Esophagus mucosa (tissue), 1 donor: ENCODE data around the gene FSTL4. TPM values are rescaled to one million over a fixed set of nuclear protein-coding genes. Genes with fewer than 3 reads are reported as not detected.

ENCODE experiments used
- ATAC-seq: fragments of 200-7000 bp; cut with Tn5 transposase; one replicate; pipeline ENCODE4 v1.9.1; 2020
- total RNA-seq: library from RNA; stranded (reverse); gene quantifications from one replicate; pipeline ENCODE4 v1.2.4, GENCODE V29; 2023
- donor health status: DM: yes; HTN: yes; CAD: no.

Gene FSTL4
- total RNA-seq, 1 donor from 2014 or later: 2.8 TPM

DNA sequence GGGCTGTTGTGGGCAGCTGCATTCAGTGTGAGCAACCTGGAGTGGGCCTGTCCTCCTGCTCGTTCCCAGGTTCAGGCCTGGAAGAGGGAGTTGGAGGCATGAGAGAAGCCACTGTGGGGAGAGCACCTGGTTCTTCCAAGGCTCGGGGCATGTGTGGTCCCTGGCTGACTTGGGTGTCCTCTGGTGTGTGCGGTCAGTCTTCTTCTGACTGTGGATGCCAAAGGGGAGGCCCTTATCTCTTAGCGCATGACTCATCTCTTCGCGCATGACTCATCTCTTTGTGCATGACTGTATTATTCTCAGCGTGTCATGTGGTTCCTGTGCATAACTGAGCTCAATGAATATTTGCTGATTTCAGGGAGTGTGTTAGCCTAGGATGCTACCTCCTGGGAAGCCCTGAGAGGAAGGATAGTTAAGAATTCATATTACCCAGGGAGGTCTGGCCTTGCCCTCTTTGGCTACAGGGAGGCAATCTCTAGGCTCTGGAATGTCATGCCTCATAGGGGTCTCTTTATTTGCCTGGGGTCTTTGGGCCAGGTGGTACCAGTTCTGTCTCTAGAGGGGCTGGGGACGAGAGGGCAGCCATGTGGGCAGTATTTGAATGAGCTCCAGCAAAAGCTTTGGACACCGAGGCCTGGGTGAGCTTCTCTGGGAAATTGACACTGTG, 371.8 kb downstream of the FSTL4 start:
- peak; percentile 89 for ATAC-seq

DNA sequence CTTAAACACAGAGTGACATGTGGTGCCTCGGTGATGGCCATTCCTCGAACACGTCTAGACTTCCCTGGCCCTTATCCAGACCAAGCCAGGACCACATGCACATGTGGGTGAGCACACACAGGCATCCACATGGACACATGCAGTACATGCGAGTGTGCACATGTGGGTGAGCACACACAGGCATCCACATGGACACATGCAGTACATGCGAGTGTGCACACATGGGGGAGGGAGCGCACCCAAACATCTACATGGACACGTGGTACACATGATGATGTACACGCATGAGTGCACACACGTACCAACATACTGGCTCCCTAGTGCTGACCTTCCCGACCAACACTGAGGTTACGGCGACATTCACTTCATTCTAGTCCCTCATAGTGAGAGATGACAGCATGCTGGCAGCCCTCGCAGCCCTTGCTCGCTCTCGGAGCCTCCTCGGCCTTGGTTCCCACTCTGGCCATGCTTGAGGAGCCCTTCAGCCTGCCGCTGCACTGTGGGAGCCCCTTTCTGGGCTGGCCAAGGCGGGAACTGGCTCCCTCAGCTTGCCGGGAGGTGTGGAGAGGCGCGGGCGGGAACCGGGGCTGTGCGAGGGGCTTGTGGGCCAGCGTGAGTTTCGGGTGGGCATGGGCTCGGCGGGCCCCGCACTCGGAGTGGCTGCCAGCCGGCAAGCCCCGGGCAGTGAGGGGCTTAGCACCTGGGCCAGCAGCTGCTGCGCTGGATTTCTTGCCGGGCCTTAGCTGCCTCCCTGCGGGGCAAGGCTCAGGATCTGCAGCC, 373.7 kb downstream of the FSTL4 start:
- no peak for ATAC-seq

DNA sequence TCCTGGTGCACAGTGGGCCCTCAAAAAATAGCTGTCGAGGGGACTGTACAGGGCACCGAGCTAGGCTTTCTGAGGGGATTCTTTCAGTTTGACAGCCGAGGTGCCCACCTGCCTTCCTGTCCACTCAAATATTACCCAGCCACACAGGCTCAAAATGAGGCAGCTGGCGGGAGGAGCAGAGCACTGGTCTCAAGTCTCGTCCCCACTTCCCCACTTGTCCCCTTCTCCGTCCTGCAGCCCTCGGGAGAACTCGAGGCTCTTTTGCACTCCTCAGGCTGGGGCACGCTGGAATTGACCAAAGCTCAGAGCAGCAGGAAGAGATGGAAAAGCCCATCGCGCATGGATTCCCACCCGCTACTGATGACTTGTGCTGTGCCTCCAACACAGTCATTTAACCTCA, 375.4 kb downstream of the FSTL4 start:
- no peak for ATAC-seq

- ATAC-seq: no peak
Observed at GRCh38 chr5:133236541-133236951, 375.8 kb downstream of the FSTL4 start.

DNA sequence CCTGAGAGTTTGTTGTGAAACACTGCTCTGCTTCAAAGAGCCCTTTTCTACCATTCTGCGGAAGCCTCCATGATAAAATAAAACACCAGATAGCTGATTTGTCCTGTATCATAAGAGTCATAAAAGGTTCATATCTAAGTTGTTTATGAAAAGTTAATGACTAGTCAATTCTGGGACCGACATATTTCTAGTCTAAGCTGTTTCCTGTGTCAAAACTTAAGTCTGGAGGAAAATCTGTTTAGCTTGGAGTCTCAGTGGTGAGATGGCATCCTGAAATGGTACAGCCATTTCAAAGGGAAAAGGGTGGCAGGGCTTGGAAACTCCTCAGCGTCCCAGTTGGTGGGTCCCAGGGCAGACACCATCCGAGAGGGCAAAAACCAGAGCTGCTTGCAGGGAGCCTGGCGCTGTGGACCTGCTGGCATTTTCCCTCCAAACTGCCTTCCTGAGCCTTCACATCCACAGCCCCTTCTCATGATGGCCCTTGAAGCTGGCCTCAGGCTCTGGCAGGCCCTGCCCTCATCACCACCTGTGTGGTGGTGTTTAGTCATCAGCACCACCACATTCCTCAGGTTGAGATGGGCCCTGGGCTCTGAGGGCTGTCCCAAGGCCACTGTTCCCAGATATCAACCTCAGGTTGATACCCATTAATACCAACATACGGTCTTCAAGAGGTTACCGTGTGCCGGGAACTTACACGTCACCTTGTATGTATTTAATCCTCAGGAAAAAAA, 376.5 kb downstream of the FSTL4 start:
- ATAC-seq: no peak

DNA sequence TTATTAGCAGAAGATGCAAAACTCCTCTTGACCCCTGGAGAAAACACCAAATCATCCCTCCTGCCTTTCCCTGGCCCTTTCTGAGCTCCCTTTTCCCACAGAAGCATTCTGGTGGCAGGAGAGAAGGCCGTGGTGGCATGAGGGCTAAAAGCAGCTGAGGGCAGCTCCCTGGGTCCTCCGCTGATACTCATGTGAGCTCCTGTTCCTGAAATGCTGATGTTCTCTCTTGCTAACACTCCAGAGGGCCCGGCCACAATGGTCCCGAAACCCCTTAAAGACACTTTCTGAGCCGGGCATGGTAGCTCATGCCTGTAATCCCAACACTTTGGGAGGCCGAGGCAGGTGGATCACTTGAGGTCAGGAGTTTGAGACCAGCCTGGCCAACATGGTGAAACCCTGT, 377.4 kb downstream of the FSTL4 start:
- ATAC-seq: no peak

DNA sequence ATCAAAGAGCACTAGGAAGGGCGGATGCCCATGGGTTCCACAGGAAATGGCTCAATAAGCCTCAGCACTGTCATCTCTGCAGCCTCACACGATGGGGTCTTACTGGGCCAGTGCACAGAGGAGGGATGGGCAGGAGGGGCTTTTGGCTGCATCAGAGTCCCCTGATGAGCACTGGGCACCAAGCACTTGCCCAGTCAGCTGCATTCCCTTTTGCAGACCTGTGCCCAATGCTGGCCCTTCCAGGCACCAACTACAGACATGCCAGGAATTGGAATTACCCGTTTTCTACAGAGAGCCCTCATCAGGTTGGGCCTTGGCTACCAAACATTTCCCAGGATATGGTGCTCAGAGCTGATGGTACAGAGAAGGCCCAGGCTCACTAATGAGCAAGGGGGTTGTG, 378.1 kb downstream of the FSTL4 start:
- ATAC-seq: no peak

- no peak for ATAC-seq
Observed at GRCh38 chr5:133233616-133234015, 378.7 kb downstream of the FSTL4 start.

GRCh38 chr5:133232911-133233310, 379.4 kb downstream of the FSTL4 start:
- no peak for ATAC-seq

GRCh38 chr5:133232435-133232834, 379.9 kb downstream of the FSTL4 start:
- no peak for ATAC-seq

GRCh38 chr5:133232011-133232410, 380.3 kb downstream of the FSTL4 start:
- peak; percentile 52 for ATAC-seq

DNA sequence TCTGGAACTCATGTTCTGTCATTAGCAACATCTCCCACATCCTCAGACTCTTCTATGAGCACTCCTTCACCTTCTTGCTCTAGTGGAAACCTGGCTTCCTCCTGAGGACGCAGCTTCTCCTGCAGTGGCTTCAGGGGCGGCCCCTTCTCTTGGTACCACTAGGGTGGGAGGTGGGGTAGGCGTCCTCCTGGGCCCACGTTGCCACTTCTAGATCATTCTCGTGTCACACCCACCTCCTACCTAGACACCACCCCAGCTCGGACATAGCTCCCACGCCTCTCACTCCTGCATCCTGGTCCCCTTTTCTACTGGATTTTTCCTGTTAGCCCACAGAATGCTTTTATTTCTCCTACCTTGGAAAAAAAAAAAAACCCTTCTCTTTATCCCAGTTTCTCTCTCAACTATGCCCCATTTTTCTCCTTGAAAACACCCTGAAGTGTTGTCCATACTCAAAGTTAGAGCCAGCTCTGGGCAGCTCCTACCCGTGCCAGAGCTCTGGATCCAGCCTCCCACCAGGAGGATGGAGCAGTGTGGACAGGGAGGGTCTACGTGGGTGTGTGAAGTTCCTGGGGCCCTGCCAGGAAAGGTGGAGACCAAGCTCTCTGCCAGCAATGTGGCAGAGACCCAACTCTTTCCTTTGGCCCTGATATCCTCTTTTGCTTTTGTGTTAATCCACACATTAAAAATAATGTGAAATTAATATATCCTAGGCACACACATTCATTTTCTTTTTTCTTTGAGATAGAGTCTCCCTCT, 381.3 kb downstream of the FSTL4 start:
- ATAC-seq: no peak

GRCh38 chr5:133229931-133230664, 382.2 kb downstream of the FSTL4 start:
- peak; percentile 57 for ATAC-seq

DNA sequence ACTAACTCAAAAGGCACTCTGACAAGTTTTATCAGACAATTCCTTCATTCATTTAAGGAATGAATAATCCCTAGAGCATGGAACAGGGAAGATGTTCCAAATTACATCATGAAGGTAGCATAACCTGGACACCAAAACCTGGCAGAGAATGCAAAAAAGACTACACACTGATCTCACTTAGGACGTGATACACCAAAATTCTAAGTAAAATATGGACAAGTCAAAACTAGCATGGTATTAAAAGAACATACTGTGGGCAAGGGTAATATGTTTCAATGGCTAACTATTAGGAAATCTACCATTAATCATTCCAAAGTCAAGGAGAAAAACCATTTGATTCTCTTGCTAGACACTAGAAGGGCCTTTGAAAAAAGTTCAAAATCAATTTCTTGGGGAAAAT, 384.0 kb downstream of the FSTL4 start:
- peak; percentile 31 for ATAC-seq

- ATAC-seq: no peak
Observed at GRCh38 chr5:133227897-133228296, 384.4 kb downstream of the FSTL4 start.

- no peak for ATAC-seq
Observed at GRCh38 chr5:133227082-133227481, 385.3 kb downstream of the FSTL4 start.

DNA sequence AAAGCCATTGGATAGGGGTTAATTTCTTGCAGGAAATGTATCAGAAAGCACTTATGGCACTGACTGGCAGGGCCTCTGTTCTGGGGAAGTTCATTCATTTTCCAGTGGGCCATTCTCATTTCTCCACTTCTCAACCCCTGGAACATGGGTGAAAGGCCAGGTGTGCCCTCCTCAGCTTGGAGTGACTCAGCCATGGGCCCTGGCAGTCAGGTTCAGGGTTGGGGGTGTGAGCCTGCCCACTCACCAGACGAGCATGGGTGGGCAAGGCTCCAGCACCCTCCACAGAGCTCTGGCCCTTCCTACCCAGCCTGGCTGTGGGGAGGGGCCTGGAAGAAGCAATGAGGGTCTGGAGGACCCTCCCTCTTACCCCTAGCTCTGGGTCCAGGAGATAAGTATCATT, 386.2 kb downstream of the FSTL4 start:
- ATAC-seq: no peak

DNA sequence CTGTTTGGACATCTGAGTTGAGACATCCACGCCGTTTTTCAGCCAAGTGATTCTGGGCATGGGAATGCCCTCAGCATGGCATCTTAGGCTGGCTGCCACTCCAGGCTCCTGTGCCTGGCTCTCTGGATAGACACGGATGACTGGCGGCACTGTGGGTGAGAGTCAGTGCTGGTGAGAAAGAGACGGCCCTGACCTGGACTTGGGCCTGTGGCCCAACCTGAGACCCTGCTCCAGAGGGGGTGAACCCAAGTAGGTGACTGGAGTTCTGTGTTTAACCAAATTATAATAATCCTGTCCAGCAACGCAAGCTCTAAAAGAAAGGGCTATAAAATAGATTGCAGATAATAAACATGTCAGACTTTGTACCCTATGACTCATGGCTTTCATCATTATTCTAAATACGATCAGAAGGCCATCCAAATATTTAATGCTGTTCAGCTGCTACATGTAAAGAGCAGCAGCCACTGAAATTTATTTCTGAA, 386.6 kb downstream of the FSTL4 start:
- ATAC-seq: peak; percentile 23

DNA sequence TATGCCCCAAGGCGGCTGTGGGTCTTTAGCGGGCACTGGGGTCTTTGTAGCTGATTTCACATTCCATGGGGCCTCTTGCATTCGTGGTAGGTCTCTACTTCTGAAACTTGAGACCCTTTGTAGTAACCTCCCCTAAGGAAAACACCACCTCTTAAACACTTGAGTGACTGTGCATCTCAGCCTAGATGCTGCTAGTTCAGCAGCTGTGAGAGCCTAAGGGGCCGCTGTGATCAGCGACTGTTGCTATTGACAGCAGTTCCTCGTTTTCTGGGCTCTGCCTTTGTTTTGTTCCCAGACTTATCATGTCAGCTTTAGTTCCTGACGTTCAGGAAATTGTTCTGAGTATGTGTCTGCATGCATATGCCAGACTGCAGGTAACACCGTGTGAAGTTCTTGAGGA, 389.4 kb downstream of the FSTL4 start:
- no peak for ATAC-seq

GRCh38 chr5:133222521-133222920, 389.8 kb downstream of the FSTL4 start:
- ATAC-seq: no peak

DNA sequence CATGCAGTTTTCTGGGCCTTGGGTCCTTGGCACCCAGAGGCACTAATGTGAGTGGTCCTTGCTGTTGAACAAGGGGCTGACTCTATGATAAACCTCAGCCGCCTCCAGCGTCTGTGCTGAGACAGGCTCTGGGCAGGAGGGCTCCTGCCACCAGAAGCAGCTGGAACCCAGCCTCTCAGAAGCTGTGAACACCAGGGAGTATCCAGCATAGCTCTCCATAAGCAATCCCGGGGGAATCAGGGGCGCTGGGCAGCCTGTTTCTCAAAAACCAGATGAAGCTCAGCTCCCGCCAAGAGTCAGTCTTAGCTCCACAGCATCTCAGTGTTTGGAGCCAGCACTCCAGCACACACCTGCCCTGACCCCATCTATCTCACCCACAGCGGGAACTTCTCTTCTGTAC, 390.3 kb downstream of the FSTL4 start:
- ATAC-seq: no peak
